GM12874 (cell line): ENCODE measurements around the gene POU2F3.

ENCODE experiments used
- TF ChIP-seq, protein P1 (sequence below): IDR thresholded peaks from 2 replicates; pipeline ENCODE4 v1.5.1; 2011; ENCODE audit warnings: low read depth, mild to moderate bottlenecking, control low read depth, low read length, moderate library complexity; ENCODE audit not compliant: insufficient read depth

The POU2F3 gene

DNA sequence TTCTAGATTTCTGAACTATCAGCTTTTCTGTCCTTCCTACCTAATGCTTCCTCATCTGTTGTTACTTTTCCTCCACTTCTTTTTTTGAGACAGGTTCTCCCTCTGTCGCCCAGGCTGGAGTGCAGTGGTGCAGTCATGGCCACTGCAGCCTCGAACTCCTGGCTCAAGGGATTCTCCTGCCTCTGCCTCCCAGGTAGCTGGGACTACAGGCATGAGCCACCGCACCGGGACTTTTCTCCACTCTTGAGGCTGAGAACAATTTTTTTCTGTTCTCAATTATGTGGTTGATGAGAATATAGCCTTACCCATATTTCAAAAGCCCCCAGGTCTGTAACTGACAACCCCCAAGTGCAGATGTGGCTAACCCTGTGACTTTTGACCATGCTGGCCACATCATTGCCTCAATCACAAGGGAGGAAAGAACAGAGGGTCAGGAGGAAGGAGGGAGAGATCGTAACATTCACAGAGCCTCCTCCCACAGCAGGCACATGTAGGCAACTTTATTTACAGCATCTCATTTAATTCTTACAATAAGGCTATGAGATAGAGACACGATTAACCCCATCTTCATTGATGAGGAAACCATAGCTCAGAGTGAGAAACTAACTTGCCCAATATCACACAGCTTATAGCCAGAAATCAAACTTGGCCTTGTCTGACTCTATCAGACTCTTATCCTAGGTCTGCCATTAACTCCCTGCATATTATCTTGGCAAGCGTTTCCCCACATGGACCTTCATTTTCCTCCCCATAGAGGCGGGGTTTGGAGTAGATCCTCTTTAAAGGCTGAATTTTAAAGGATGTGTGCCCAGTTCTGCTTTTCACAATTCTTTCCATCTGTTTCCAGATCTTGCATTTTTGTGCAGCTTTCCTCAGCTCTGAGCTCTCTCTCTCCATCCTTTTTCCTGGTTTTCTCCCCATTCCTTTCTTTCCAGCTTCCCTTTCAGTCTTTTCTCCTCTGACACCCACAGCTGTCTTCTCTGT lies 9.6 kb downstream of the POU2F3 start:
- TF ChIP-seq, protein P1, sequence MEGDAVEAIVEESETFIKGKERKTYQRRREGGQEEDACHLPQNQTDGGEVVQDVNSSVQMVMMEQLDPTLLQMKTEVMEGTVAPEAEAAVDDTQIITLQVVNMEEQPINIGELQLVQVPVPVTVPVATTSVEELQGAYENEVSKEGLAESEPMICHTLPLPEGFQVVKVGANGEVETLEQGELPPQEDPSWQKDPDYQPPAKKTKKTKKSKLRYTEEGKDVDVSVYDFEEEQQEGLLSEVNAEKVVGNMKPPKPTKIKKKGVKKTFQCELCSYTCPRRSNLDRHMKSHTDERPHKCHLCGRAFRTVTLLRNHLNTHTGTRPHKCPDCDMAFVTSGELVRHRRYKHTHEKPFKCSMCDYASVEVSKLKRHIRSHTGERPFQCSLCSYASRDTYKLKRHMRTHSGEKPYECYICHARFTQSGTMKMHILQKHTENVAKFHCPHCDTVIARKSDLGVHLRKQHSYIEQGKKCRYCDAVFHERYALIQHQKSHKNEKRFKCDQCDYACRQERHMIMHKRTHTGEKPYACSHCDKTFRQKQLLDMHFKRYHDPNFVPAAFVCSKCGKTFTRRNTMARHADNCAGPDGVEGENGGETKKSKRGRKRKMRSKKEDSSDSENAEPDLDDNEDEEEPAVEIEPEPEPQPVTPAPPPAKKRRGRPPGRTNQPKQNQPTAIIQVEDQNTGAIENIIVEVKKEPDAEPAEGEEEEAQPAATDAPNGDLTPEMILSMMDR = no peak

- TF ChIP-seq, protein P1 = no peak
Observed at GRCh38 chr11:120254788-120255518, 15.0 kb downstream of the POU2F3 start.

- TF ChIP-seq, protein P1 = no peak
Observed at GRCh38 chr11:120255519-120255866, 15.6 kb downstream of the POU2F3 start.

DNA sequence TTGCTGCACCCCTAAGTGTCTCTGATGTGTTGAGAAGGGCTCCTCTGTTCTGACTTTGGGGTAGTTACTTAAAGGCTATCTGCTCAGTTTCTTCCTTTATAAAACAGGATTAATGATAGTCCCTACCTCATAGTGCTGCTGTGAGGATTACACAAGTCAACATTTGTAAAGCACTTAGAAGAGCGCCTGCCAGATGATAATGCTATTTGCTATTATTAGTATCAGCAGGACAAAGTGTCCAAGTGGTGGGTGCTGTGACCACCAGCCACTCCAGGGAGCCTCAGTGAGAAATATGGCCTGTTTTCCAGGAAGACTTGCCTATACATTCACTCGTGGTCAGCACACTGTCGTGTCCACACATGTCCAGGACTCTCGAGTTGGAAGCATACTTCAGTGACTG lies 16.2 kb downstream of the POU2F3 start:
- TF ChIP-seq, protein P1 = no peak

DNA sequence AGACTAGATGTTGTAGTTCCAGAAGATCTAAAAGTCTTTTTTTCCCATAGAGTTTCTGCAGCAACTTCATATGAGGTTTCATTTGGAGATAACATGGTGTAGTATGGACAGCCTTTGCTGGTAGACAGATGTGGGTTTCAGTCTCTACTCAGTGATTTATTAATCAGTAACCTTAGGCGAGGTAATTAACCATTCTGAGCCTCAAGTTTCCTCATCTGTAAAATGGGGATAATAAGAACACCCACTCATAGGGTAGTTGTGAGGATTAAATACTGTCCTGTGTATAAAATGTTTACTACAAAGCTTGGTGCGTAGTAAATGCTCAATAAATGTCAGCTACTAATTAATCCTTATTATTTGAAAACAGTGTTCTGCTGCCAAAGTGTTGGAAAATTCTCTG lies 16.8 kb downstream of the POU2F3 start:
- TF ChIP-seq, protein P1 = no peak

DNA sequence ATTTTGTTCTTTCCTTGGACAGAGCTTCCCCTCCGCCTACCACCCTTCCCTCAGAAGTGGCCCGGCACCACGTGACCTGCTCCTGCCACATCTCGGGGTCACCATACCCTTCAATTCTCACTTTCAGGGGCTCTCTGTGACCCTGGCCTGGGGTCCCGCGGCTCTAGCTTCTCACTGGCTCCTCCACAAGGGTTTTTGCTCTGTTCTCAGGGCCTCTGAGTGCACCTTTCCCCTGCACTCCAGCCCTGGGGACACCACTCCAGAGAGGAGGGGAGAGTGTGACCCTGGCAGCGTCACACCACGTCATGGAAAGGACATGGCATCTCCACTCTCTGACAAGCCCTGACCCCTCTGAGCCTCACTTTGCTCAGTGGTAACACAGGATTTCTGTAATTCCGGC lies 17.4 kb downstream of the POU2F3 start:
- TF ChIP-seq, protein P1 = no peak

DNA sequence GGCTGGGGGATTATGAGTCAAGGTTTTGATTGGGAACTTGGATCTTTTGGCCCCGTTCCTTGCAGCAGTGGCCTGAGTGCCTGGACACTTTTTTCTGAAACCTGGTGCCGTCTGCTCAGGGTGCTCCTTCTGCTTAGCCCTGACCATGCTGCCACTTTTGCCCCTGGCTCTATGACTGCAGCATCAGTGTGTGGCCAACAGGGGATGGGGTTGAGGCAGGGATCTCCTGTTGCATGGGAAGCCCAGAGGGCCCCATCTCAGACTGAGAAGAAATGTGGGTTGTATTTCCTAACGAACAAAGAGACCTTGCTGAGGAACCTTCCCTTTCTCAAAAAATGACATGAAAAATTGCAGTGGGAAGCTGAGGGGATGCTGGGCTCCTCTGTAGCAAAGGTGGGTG lies 18.7 kb downstream of the POU2F3 start:
- TF ChIP-seq, protein P1 = peak; percentile 27; the same call in 1 of the 2 replicates
